GM23248 (cell line): ENCODE data around the gene RPL36A.

Source experiments
- EZH2 ChIP-seq: fragments of 200-600 bp; sonication (generic); IDR thresholded peaks from 2 replicates; pipeline ENCODE4 v1.6.1; 2018; ENCODE audit warnings: antibody characterized with exemption, mild to moderate bottlenecking; ENCODE audit not compliant: insufficient read depth, poor library complexity, severe bottlenecking
- EZH2phosphoT487 ChIP-seq: fragments of 200-600 bp; sonication (generic); IDR thresholded peaks from 2 replicates; pipeline ENCODE4 v1.6.1; 2018; ENCODE audit warnings: antibody characterized with exemption, moderate library complexity, mild to moderate bottlenecking, low read depth; ENCODE audit not compliant: insufficient read depth

GRCh38 chrX:101408532-101408841 lies 17.7 kb downstream of the RPL36A start:
- no peak for TF ChIP-seq EZH2
- no peak for TF ChIP-seq EZH2phosphoT487
